ENCODE results near the gene PTPRG. TPM values are rescaled to one million over a fixed set of nuclear protein-coding genes. Genes with fewer than 3 reads are reported as not detected.
A peak's percentile ranks its signal among the peaks of the same experiment; 100 is the strongest.

PTPRG gene
- total RNA-seq, 4 donors from 2014 or later: 21.1 to 54.2 (median 30.6) TPM

GRCh38 chr3:61966200-61966599 is 404.8 kb downstream of the PTPRG start:
- in situ Hi-C loops (cut with MboI; ENCODE audit: low sequenced_read_pairs in 4 of 4) (no loop called here), intact Hi-C loops (cut with DNase I; ENCODE audit: low total_unique reads) (no loop called here)
- Histone ChIP-seq H3K9me3 (no peaks in the 10 kb centered on the region), H3K27ac (no peak overlapping the region), H3K4me3 (no peak overlapping the region), H3K27me3 (no peaks in the 10 kb centered on the region), H3K36me3 (no peaks in the 10 kb centered on the region), H3K4me1 (no peaks in the 10 kb centered on the region)
- no peak for TF ChIP-seq CTCF (IDR thresholded peaks at IDR 0.05 in 4 of 5, conservative IDR thresholded peaks at IDR 0.05 in 1 of 5)
- TF ChIP-seq POLR2A (IDR thresholded peaks at IDR 0.05): no peak
- ATAC-seq (no peak), DNase-seq (no peak)

- in situ Hi-C loops (cut with MboI; ENCODE audit: low sequenced_read_pairs in 4 of 4): no loop called here
Observed at GRCh38 chr3:61967019-61967418, 405.6 kb downstream of the PTPRG start.

GRCh38 chr3:61967937-61968336 is 406.6 kb downstream of the PTPRG start:
- intact Hi-C loops (cut with DNase I; ENCODE audit: low total_unique reads) (no loop called here), in situ Hi-C loops (cut with MboI; ENCODE audit: low sequenced_read_pairs in 4 of 4) (no loop called here)
- no peak for DNase-seq
- ATAC-seq: no peak
- Histone ChIP-seq H3K9me3 (no peaks in the 10 kb centered on the region), H3K4me3 (no peak overlapping the region), H3K27me3 (no peaks in the 10 kb centered on the region), H3K27ac (no peak overlapping the region), H3K4me1 (no peaks in the 10 kb centered on the region), H3K36me3 (no peaks in the 10 kb centered on the region)
- TF ChIP-seq POLR2A (IDR thresholded peaks at IDR 0.05) (no peak), CTCF (IDR thresholded peaks at IDR 0.05 in 4 of 5, conservative IDR thresholded peaks at IDR 0.05 in 1 of 5) (no peak)

More at GRCh38 chr3:61967019-61967418, 405.6 kb downstream of the PTPRG start:
- no peak overlapping the region for H3K27ac ChIP-seq
- TF ChIP-seq POLR2A (IDR thresholded peaks at IDR 0.05) (no peak), CTCF (IDR thresholded peaks at IDR 0.05 in 4 of 5, conservative IDR thresholded peaks at IDR 0.05 in 1 of 5) (no peak)
- H3K27me3 ChIP-seq: no peaks in the 10 kb centered on the region
- DNase-seq (no peak), ATAC-seq (no peak)
- H3K4me3 ChIP-seq: no peak overlapping the region
- H3K9me3 ChIP-seq: no peaks in the 10 kb centered on the region
- H3K36me3 ChIP-seq: no peaks in the 10 kb centered on the region
- intact Hi-C loops (cut with DNase I; ENCODE audit: low total_unique reads): no loop called here
- H3K4me1 ChIP-seq: no peaks in the 10 kb centered on the region

GRCh38 chr3:61974662-61975061 is 413.3 kb downstream of the PTPRG start:
- Histone ChIP-seq H3K4me1 (peaks cover 4 to 5% of the 10 kb centered on the region in 2 donors), H3K36me3 (no peaks in the 10 kb centered on the region), H3K27me3 (no peaks in the 10 kb centered on the region), H3K27ac (no peak overlapping the region), H3K9me3 (no peaks in the 10 kb centered on the region), H3K4me3 (no peak overlapping the region)
- no peak for ATAC-seq
- intact Hi-C loops (cut with DNase I; ENCODE audit: low total_unique reads): no loop called here
- in situ Hi-C loops (cut with MboI; ENCODE audit: low sequenced_read_pairs in 4 of 4): no loop called here
- no peak for TF ChIP-seq CTCF (IDR thresholded peaks at IDR 0.05 in 4 of 5, conservative IDR thresholded peaks at IDR 0.05 in 1 of 5)
- TF ChIP-seq POLR2A (IDR thresholded peaks at IDR 0.05): no peak
- DNase-seq: no peak

- ATAC-seq (peak in 1 of 2 donors; percentile 10), DNase-seq (no peak)
- no peak for TF ChIP-seq POLR2A (IDR thresholded peaks at IDR 0.05)
- TF ChIP-seq CTCF (IDR thresholded peaks at IDR 0.05 in 4 of 5, conservative IDR thresholded peaks at IDR 0.05 in 1 of 5): no peak
- Histone ChIP-seq H3K9me3 (no peaks in the 10 kb centered on the region), H3K36me3 (no peaks in the 10 kb centered on the region), H3K27me3 (no peaks in the 10 kb centered on the region), H3K27ac (no peak overlapping the region), H3K4me1 (peaks cover 9 to 10% of the 10 kb centered on the region in 2 donors), H3K4me3 (no peak overlapping the region)
- in situ Hi-C loops (cut with MboI; ENCODE audit: low sequenced_read_pairs in 4 of 4): no loop called here
- intact Hi-C loops (cut with DNase I; ENCODE audit: low total_unique reads): no loop called here
Observed at GRCh38 chr3:61975199-61975598, 413.8 kb downstream of the PTPRG start.
